Large intestine (tissue), 3 donors: Measurements from ENCODE around the gene ABCF2. TPM values are rescaled to one million over a fixed set of nuclear protein-coding genes. Genes with fewer than 3 reads are reported as not detected.

Experiments
- DNase-seq, 2 donors: peaks; one replicate each; pipeline versions ENCODE4 v3.0.0 to v3.0.0-alpha.2; 2013
- H3K27ac ChIP-seq: one replicate; pipeline ENCODE4 v1.5.1; 2013; ENCODE audit warnings: low read length
- H3K27me3 ChIP-seq: 2 replicates; pipeline ENCODE4 v1.6.1; 2013; ENCODE audit warnings: low read length; ENCODE audit not compliant: control insufficient read depth, insufficient read depth
- H3K36me3 ChIP-seq: 2 replicates; pipeline ENCODE4 v1.6.1; 2013; ENCODE audit warnings: low read length; ENCODE audit not compliant: control insufficient read depth, insufficient read depth
- H3K4me1 ChIP-seq: one replicate; pipeline ENCODE4 v1.6.1; 2013; ENCODE audit warnings: low read length; ENCODE audit not compliant: control insufficient read depth, insufficient read depth
- H3K4me3 ChIP-seq: one replicate; pipeline ENCODE4 v1.5.1; 2013; ENCODE audit warnings: low read length
- H3K9me3 ChIP-seq: one replicate; pipeline ENCODE4 v1.6.1; 2013; ENCODE audit warnings: mild to moderate bottlenecking, low read depth, low read length, moderate library complexity; ENCODE audit not compliant: control insufficient read depth
- WGBS: methylation state at CpG from one replicate; pipeline ENCODE4 v1.1.5; 2013; ENCODE audit warnings: low lambda C conversion rate; ENCODE audit not compliant: insufficient coverage; 5-methylcytosine and 5-hydroxymethylcytosine counted together
- polyA plus RNA-seq: library from polyadenylated mRNA; unstranded; fragments of 120-200 nt; gene quantifications from one replicate; pipeline ENCODE4 v1.2.1, GENCODE V29; 2013

The ABCF2 gene
- polyA plus RNA-seq, 1 donor: 19.1 TPM

- no CpG with 5 or more reads among the region's 48 CpGs for WGBS
- H3K4me1 ChIP-seq: no peaks in the 10 kb centered on the region
- DNase-seq: no peak
- no peak overlapping the region for H3K4me3 ChIP-seq
- no peaks in the 10 kb centered on the region for H3K36me3 ChIP-seq
- H3K9me3 ChIP-seq: no peaks in the 10 kb centered on the region
- H3K27ac ChIP-seq: no peak overlapping the region
- H3K27me3 ChIP-seq: peaks cover 34% of the 10 kb centered on the region
Measured at GRCh38 chr7:151204383-151205032, 22.5 kb downstream of the ABCF2 start.

GRCh38 chr7:151202836-151203235, 24.2 kb downstream of the ABCF2 start:
- H3K36me3 ChIP-seq: no peaks in the 10 kb centered on the region
- H3K27me3 ChIP-seq: peaks cover 36% of the 10 kb centered on the region
- no peaks in the 10 kb centered on the region for H3K4me1 ChIP-seq

GRCh38 chr7:151201751-151202150, 25.3 kb downstream of the ABCF2 start:
- Histone ChIP-seq H3K27me3 (peaks cover 39% of the 10 kb centered on the region), H3K9me3 (no peaks in the 10 kb centered on the region), H3K27ac (no peak overlapping the region), H3K4me1 (no peaks in the 10 kb centered on the region), H3K36me3 (no peaks in the 10 kb centered on the region), H3K4me3 (no peak overlapping the region)
- no CpG with 5 or more reads among the region's 4 CpGs for WGBS
- no peak for DNase-seq

More at GRCh38 chr7:151202836-151203235, 24.2 kb downstream of the ABCF2 start:
- no peak for DNase-seq
- no CpG with 5 or more reads among the region's 9 CpGs for WGBS
- H3K4me3 ChIP-seq: no peak overlapping the region
- no peak overlapping the region for H3K27ac ChIP-seq
- H3K9me3 ChIP-seq: no peaks in the 10 kb centered on the region

GRCh38 chr7:151201344-151201743, 25.7 kb downstream of the ABCF2 start:
- Histone ChIP-seq H3K27me3 (peaks cover 42% of the 10 kb centered on the region), H3K9me3 (no peaks in the 10 kb centered on the region), H3K4me3 (no peak overlapping the region), H3K27ac (no peak overlapping the region), H3K4me1 (no peaks in the 10 kb centered on the region), H3K36me3 (no peaks in the 10 kb centered on the region)
- no CpG with 5 or more reads among the region's 3 CpGs for WGBS
- DNase-seq: no peak

- Histone ChIP-seq H3K27me3 (peaks cover 38% of the 10 kb centered on the region), H3K4me3 (no peak overlapping the region)
- WGBS: no CpG with 5 or more reads among the region's 30 CpGs
Measured at GRCh38 chr7:151198945-151199848, 27.8 kb downstream of the ABCF2 start.

GRCh38 chr7:151197932-151198331, 29.1 kb downstream of the ABCF2 start:
- no peak overlapping the region for H3K27ac ChIP-seq
- no peaks in the 10 kb centered on the region for H3K4me1 ChIP-seq
- no peak overlapping the region for H3K4me3 ChIP-seq
- H3K27me3 ChIP-seq: peaks cover 29% of the 10 kb centered on the region
- DNase-seq: no peak
- H3K9me3 ChIP-seq: no peaks in the 10 kb centered on the region
- H3K36me3 ChIP-seq: no peaks in the 10 kb centered on the region

More at GRCh38 chr7:151198945-151199848, 27.8 kb downstream of the ABCF2 start:
- Histone ChIP-seq H3K27ac (no peak overlapping the region), H3K9me3 (no peaks in the 10 kb centered on the region), H3K4me1 (no peaks in the 10 kb centered on the region), H3K36me3 (no peaks in the 10 kb centered on the region)
- peak; percentile 12 to 23 for DNase-seq

- no peak for DNase-seq
- Histone ChIP-seq H3K9me3 (no peaks in the 10 kb centered on the region), H3K27ac (no peak overlapping the region), H3K4me3 (no peak overlapping the region), H3K27me3 (peaks cover 24% of the 10 kb centered on the region), H3K4me1 (no peaks in the 10 kb centered on the region), H3K36me3 (no peaks in the 10 kb centered on the region)
- no CpG with 5 or more reads among the region's 19 CpGs for WGBS
Measured at GRCh38 chr7:151195616-151196450, 31.2 kb downstream of the ABCF2 start.

- H3K9me3 ChIP-seq: no peaks in the 10 kb centered on the region
- H3K4me1 ChIP-seq: no peaks in the 10 kb centered on the region
- no CpG with 5 or more reads among the region's 7 CpGs for WGBS
- H3K36me3 ChIP-seq: no peaks in the 10 kb centered on the region
- H3K4me3 ChIP-seq: no peak overlapping the region
- H3K27ac ChIP-seq: no peak overlapping the region
- H3K27me3 ChIP-seq: peaks cover 27% of the 10 kb centered on the region
- DNase-seq: no peak
Measured at GRCh38 chr7:151194188-151194587, 32.8 kb downstream of the ABCF2 start.

GRCh38 chr7:151193203-151193978, 33.6 kb downstream of the ABCF2 start:
- peaks cover 27% of the 10 kb centered on the region for H3K27me3 ChIP-seq

More at GRCh38 chr7:151193203-151193978, 33.6 kb downstream of the ABCF2 start:
- H3K4me1 ChIP-seq: no peaks in the 10 kb centered on the region
- H3K9me3 ChIP-seq: no peaks in the 10 kb centered on the region
- H3K36me3 ChIP-seq: no peaks in the 10 kb centered on the region
- no peak overlapping the region for H3K27ac ChIP-seq
- H3K4me3 ChIP-seq: no peak overlapping the region
- WGBS: no CpG with 5 or more reads among the region's 14 CpGs
- DNase-seq: no peak
